Mammary epithelial cell (primary cell): ENCODE data around the gene CPLANE2.

Experiments used
- EZH2 ChIP-seq: IDR thresholded peaks from 2 replicates; pipeline ENCODE4 v1.6.1; 2012; ENCODE audit warnings: low read length, inconsistent platforms, borderline replicate concordance
- TF ChIP-seq, protein P1 (sequence below), 2 donors: IDR thresholded peaks in 1 of 2; conservative IDR thresholded peaks in 1 of 2; 2 replicates each; pipeline ENCODE4 v1.5.1; 2011 to 2012; ENCODE audit warnings: inconsistent platforms in 2 of 2, low read length in 2 of 2, mild to moderate bottlenecking in 2 of 2, control low read depth in 1 of 2, low read depth in 1 of 2; ENCODE audit not compliant: insufficient read depth in 1 of 2; ENCODE audit errors: extremely low read depth in 1 of 2

DNA sequence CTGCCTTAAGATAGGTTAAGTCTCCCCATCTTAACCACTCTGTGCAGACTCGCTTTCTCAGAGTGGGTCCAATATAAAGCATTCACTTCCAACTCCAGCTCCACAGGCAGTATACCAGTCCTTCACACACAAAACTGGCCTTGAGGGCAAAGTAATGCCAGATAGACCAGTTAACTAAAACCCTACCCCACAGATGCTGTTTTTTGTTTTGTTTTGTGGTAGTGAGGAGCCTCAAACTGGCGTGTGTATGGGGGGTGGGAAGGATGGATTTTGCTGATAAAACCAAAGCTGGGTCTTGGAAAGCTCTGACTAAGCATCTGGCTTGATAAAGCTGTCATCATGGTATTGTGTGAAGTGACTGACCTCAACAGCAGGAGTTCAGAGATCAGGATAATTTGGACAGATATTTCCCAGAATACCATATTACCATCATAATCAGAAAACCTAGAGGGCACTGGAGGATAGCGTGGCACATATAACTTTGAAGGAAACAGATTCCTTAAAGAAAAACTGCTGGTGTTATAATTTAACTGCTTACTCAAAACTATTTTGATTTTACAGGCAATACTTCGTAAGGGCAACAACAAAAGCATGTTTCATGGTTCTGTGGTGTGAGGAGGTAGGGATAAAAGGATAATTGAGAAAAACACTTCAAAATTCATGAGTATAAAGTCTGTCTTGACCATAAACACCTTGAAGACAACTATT lies 29.6 kb upstream of the CPLANE2 start:
- TF ChIP-seq, protein P1, sequence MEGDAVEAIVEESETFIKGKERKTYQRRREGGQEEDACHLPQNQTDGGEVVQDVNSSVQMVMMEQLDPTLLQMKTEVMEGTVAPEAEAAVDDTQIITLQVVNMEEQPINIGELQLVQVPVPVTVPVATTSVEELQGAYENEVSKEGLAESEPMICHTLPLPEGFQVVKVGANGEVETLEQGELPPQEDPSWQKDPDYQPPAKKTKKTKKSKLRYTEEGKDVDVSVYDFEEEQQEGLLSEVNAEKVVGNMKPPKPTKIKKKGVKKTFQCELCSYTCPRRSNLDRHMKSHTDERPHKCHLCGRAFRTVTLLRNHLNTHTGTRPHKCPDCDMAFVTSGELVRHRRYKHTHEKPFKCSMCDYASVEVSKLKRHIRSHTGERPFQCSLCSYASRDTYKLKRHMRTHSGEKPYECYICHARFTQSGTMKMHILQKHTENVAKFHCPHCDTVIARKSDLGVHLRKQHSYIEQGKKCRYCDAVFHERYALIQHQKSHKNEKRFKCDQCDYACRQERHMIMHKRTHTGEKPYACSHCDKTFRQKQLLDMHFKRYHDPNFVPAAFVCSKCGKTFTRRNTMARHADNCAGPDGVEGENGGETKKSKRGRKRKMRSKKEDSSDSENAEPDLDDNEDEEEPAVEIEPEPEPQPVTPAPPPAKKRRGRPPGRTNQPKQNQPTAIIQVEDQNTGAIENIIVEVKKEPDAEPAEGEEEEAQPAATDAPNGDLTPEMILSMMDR (conservative IDR thresholded peaks at IDR 0.05 in 1 of 2, IDR thresholded peaks at IDR 0.05 in 1 of 2; ENCODE audit: extremely low read depth in 1 of 2, insufficient read depth in 1 of 2, low read depth in 1 of 2, low read length in 2 of 2), result no peak
- no peak for TF ChIP-seq EZH2
